Measurements from ENCODE around the gene GC.

GC gene

GRCh38 chr4:71698141-71698540 is 85.7 kb downstream of the GC start:
- Histone ChIP-seq H3K9me3 (ENCODE audit: severe bottlenecking) (no peaks in the 10 kb centered on the region), H3K27me3 (ENCODE audit: insufficient read depth, low read depth, severe bottlenecking) (no peaks in the 10 kb centered on the region), H3K27ac (no peak overlapping the region), H3K4me3 (ENCODE audit: low read depth, low read length) (no peak overlapping the region), H3K36me3 (no peaks in the 10 kb centered on the region)
- TF ChIP-seq CTCF (IDR thresholded peaks at IDR 0.05; ENCODE audit: low read depth, low read length), result no peak
- no peak for DNase-seq

- H3K27ac ChIP-seq, result no peak overlapping the region
- DNase-seq, result peak; percentile 75
- H3K27me3 ChIP-seq (ENCODE audit: insufficient read depth, low read depth, severe bottlenecking), result no peaks in the 10 kb centered on the region
- no peak overlapping the region for H3K4me3 ChIP-seq (ENCODE audit: low read depth, low read length)
- H3K36me3 ChIP-seq, result no peaks in the 10 kb centered on the region
- no peak for TF ChIP-seq CTCF (IDR thresholded peaks at IDR 0.05; ENCODE audit: low read depth, low read length)
- H3K9me3 ChIP-seq (ENCODE audit: severe bottlenecking), result no peaks in the 10 kb centered on the region
These were observed 86.8 kb downstream of the GC start for GRCh38 chr4:71697031-71697430.

GRCh38 chr4:71694961-71695360 is 88.9 kb downstream of the GC start:
- Histone ChIP-seq H3K4me3 (ENCODE audit: low read depth, low read length) (no peak overlapping the region), H3K27ac (no peak overlapping the region), H3K9me3 (ENCODE audit: severe bottlenecking) (no peaks in the 10 kb centered on the region), H3K36me3 (no peaks in the 10 kb centered on the region), H3K27me3 (ENCODE audit: insufficient read depth, low read depth, severe bottlenecking) (no peaks in the 10 kb centered on the region)
- DNase-seq, result no peak
- TF ChIP-seq CTCF (IDR thresholded peaks at IDR 0.05; ENCODE audit: low read depth, low read length), result no peak

- no peak for DNase-seq
- Histone ChIP-seq H3K36me3 (no peaks in the 10 kb centered on the region), H3K9me3 (ENCODE audit: severe bottlenecking) (no peaks in the 10 kb centered on the region), H3K27ac (no peak overlapping the region), H3K27me3 (ENCODE audit: insufficient read depth, low read depth, severe bottlenecking) (no peaks in the 10 kb centered on the region), H3K4me3 (ENCODE audit: low read depth, low read length) (no peak overlapping the region)
- TF ChIP-seq CTCF (IDR thresholded peaks at IDR 0.05; ENCODE audit: low read depth, low read length), result no peak
These were observed 90.9 kb downstream of the GC start for GRCh38 chr4:71692963-71693362.

GRCh38 chr4:71692198-71692597 is 91.7 kb downstream of the GC start:
- no peaks in the 10 kb centered on the region for H3K27me3 ChIP-seq (ENCODE audit: insufficient read depth, low read depth, severe bottlenecking)
- no peak for DNase-seq
- no peaks in the 10 kb centered on the region for H3K36me3 ChIP-seq
- H3K9me3 ChIP-seq (ENCODE audit: severe bottlenecking), result no peaks in the 10 kb centered on the region
- H3K27ac ChIP-seq, result no peak overlapping the region
- no peak for TF ChIP-seq CTCF (IDR thresholded peaks at IDR 0.05; ENCODE audit: low read depth, low read length)
- no peak overlapping the region for H3K4me3 ChIP-seq (ENCODE audit: low read depth, low read length)

All from WERI-Rb-1 (cell line).